HEK293 (cell line): Measurements from ENCODE around the gene B4GALT3.

Experiments used
- GLI2 ChIP-seq: fragments of 450-650 bp; formaldehyde crosslinking; IDR thresholded peaks from 2 replicates; pipeline ENCODE4; 2017; ENCODE audit warnings: missing biosample characterization, missing genetic modification characterization, low read depth, borderline replicate concordance
- KLF1 ChIP-seq: fragments of 450-650 bp; formaldehyde crosslinking; IDR thresholded peaks from 2 replicates; pipeline ENCODE4 v1.5.1; 2016; ENCODE audit warnings: missing biosample characterization, missing genetic modification characterization
- KLF10 ChIP-seq: fragments of 450-650 bp; IDR thresholded peaks from 2 replicates; pipeline ENCODE4 v1.5.1; 2018; ENCODE audit warnings: missing biosample characterization, mild to moderate bottlenecking, missing genetic modification characterization
- PRDM10 ChIP-seq: fragments of 450-650 bp; formaldehyde crosslinking; IDR thresholded peaks from 2 replicates; pipeline ENCODE4 v1.5.1; 2016; ENCODE audit warnings: missing biosample characterization, missing genetic modification characterization
- SP7 ChIP-seq: fragments of 450-650 bp; formaldehyde crosslinking; IDR thresholded peaks from 2 replicates; pipeline ENCODE4 v1.5.1; 2016; ENCODE audit warnings: missing biosample characterization, missing genetic modification characterization
- WT1 ChIP-seq: fragments of 450-650 bp; formaldehyde crosslinking; IDR thresholded peaks from 2 replicates; pipeline ENCODE4 v1.5.1; 2016; ENCODE audit warnings: missing biosample characterization, missing genetic modification characterization
- ZBTB26 ChIP-seq: fragments of 450-650 bp; formaldehyde crosslinking; optimal IDR thresholded peaks from 2 replicates; pipeline ENCODE3; 2016; ENCODE audit warnings: missing biosample characterization, mild to moderate bottlenecking, missing genetic modification characterization
- ZBTB8A ChIP-seq: fragments of 450-650 bp; formaldehyde crosslinking; IDR thresholded peaks from 2 replicates; pipeline ENCODE4 v1.5.1; 2016; ENCODE audit warnings: missing biosample characterization, missing genetic modification characterization
- ZFHX2 ChIP-seq: fragments of 450-650 bp; formaldehyde crosslinking; conservative IDR thresholded peaks from 2 replicates; pipeline ENCODE4 v1.5.1; 2016; ENCODE audit warnings: missing biosample characterization, missing genetic modification characterization
- ZNF394 ChIP-seq: fragments of 450-650 bp; formaldehyde crosslinking; IDR thresholded peaks from 2 replicates; pipeline ENCODE4 v1.5.1; 2016; ENCODE audit warnings: missing biosample characterization, missing genetic modification characterization, mild to moderate bottlenecking, moderate library complexity, borderline replicate concordance
- ZNF501 ChIP-seq: fragments of 450-650 bp; formaldehyde crosslinking; IDR thresholded peaks from 2 replicates; pipeline ENCODE4 v1.5.1; 2016; ENCODE audit warnings: missing biosample characterization, missing genetic modification characterization
- ZNF670 ChIP-seq: fragments of 450-650 bp; formaldehyde crosslinking; IDR thresholded peaks from 2 replicates; pipeline ENCODE4 v1.5.1; 2016; ENCODE audit warnings: missing biosample characterization, missing genetic modification characterization, low read depth
- ZSCAN23 ChIP-seq: fragments of 450-650 bp; formaldehyde crosslinking; IDR thresholded peaks from 2 replicates; pipeline ENCODE4 v1.5.1; 2016; ENCODE audit warnings: missing biosample characterization, missing genetic modification characterization
- ZSCAN30 ChIP-seq: fragments of 450-650 bp; IDR thresholded peaks from 2 replicates; pipeline ENCODE4 v1.5.1; 2018; ENCODE audit warnings: missing biosample characterization, mild to moderate bottlenecking, missing genetic modification characterization, moderate library complexity
- ZSCAN4 ChIP-seq: fragments of 450-650 bp; formaldehyde crosslinking; IDR thresholded peaks from 2 replicates; pipeline ENCODE4 v1.5.1; 2017; ENCODE audit warnings: missing biosample characterization, missing genetic modification characterization
- TF ChIP-seq, protein P1 (sequence below): fragments of 450-650 bp; formaldehyde crosslinking; IDR thresholded peaks from 2 replicates; pipeline ENCODE4 v1.5.1; 2016; ENCODE audit warnings: missing biosample characterization, missing genetic modification characterization, low read depth
- TF ChIP-seq, protein P2 (sequence below): fragments of 450-650 bp; IDR thresholded peaks from 2 replicates; pipeline ENCODE4 v1.5.1; 2018; ENCODE audit warnings: missing biosample characterization, mild to moderate bottlenecking, missing genetic modification characterization
- TF ChIP-seq, protein P3 (sequence below): fragments of 450-650 bp; formaldehyde crosslinking; IDR thresholded peaks from 2 replicates; pipeline ENCODE4 v1.5.1; 2016; ENCODE audit warnings: missing biosample characterization, missing genetic modification characterization, borderline replicate concordance
- TF ChIP-seq, protein P4 (sequence below): fragments of 450-650 bp; formaldehyde crosslinking; IDR thresholded peaks from 2 replicates; pipeline ENCODE4 v1.5.1; 2016; ENCODE audit warnings: missing biosample characterization, missing genetic modification characterization

The B4GALT3 gene

GRCh38 chr1:161153682-161154337, 23.5 kb downstream of the B4GALT3 start, which contains the start of gene UFC1 (continued):
- TF ChIP-seq, protein P1, sequence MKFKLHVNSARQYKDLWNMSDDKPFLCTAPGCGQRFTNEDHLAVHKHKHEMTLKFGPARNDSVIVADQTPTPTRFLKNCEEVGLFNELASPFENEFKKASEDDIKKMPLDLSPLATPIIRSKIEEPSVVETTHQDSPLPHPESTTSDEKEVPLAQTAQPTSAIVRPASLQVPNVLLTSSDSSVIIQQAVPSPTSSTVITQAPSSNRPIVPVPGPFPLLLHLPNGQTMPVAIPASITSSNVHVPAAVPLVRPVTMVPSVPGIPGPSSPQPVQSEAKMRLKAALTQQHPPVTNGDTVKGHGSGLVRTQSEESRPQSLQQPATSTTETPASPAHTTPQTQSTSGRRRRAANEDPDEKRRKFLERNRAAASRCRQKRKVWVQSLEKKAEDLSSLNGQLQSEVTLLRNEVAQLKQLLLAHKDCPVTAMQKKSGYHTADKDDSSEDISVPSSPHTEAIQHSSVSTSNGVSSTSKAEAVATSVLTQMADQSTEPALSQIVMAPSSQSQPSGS (tag by site-specific recombination), result peak; percentile 31; the same call in 1 of the 2 replicates
- TF ChIP-seq ZSCAN23 (tag by site-specific recombination) (peak; percentile 49; the same call in 1 of the 2 replicates), KLF1 (peak; percentile 19; the same call in 1 of the 2 replicates), ZNF501 (peak; percentile 90; the same call in 1 of the 2 replicates), GLI2 (tag by site-specific recombination) (no peak; the same call in 1 of the 2 replicates), ZNF394 (tag by site-specific recombination) (peak; percentile 60; the same call in 1 of the 2 replicates), ZSCAN30 (tag by site-specific recombination) (peak; percentile 58; the same call in 1 of the 2 replicates), WT1 (tag by site-specific recombination) (peak; percentile 46; the same call in 1 of the 2 replicates), ZNF670 (tag by site-specific recombination) (no peak), SP7 (peak; percentile 86), ZFHX2 (tag by site-specific recombination) (no peak), ZSCAN4 (tag by site-specific recombination) (peak; percentile 40; the same call in 1 of the 2 replicates), KLF10 (tag by site-specific recombination) (0 out of 2 replicates have a peak, but pooled peaks have one; percentile 50), ZBTB8A (peak; percentile 83), ZBTB26 (tag by site-specific recombination) (peak; percentile 18), PRDM10 (tag by site-specific recombination) (peak; percentile 74)
- TF ChIP-seq, protein P2, sequence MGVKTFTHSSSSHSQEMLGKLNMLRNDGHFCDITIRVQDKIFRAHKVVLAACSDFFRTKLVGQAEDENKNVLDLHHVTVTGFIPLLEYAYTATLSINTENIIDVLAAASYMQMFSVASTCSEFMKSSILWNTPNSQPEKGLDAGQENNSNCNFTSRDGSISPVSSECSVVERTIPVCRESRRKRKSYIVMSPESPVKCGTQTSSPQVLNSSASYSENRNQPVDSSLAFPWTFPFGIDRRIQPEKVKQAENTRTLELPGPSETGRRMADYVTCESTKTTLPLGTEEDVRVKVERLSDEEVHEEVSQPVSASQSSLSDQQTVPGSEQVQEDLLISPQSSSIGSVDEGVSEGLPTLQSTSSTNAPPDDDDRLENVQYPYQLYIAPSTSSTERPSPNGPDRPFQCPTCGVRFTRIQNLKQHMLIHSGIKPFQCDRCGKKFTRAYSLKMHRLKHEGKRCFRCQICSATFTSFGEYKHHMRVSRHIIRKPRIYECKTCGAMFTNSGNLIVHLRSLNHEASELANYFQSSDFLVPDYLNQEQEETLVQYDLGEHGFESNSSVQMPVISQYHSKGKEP, result no peak
- TF ChIP-seq, protein P3, sequence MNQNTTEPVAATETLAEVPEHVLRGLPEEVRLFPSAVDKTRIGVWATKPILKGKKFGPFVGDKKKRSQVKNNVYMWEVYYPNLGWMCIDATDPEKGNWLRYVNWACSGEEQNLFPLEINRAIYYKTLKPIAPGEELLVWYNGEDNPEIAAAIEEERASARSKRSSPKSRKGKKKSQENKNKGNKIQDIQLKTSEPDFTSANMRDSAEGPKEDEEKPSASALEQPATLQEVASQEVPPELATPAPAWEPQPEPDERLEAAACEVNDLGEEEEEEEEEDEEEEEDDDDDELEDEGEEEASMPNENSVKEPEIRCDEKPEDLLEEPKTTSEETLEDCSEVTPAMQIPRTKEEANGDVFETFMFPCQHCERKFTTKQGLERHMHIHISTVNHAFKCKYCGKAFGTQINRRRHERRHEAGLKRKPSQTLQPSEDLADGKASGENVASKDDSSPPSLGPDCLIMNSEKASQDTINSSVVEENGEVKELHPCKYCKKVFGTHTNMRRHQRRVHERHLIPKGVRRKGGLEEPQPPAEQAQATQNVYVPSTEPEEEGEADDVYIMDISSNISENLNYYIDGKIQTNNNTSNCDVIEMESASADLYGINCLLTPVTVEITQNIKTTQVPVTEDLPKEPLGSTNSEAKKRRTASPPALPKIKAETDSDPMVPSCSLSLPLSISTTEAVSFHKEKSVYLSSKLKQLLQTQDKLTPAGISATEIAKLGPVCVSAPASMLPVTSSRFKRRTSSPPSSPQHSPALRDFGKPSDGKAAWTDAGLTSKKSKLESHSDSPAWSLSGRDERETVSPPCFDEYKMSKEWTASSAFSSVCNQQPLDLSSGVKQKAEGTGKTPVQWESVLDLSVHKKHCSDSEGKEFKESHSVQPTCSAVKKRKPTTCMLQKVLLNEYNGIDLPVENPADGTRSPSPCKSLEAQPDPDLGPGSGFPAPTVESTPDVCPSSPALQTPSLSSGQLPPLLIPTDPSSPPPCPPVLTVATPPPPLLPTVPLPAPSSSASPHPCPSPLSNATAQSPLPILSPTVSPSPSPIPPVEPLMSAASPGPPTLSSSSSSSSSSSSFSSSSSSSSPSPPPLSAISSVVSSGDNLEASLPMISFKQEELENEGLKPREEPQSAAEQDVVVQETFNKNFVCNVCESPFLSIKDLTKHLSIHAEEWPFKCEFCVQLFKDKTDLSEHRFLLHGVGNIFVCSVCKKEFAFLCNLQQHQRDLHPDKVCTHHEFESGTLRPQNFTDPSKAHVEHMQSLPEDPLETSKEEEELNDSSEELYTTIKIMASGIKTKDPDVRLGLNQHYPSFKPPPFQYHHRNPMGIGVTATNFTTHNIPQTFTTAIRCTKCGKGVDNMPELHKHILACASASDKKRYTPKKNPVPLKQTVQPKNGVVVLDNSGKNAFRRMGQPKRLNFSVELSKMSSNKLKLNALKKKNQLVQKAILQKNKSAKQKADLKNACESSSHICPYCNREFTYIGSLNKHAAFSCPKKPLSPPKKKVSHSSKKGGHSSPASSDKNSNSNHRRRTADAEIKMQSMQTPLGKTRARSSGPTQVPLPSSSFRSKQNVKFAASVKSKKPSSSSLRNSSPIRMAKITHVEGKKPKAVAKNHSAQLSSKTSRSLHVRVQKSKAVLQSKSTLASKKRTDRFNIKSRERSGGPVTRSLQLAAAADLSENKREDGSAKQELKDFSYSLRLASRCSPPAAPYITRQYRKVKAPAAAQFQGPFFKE (tag by site-specific recombination), result no peak
- TF ChIP-seq, protein P4, sequence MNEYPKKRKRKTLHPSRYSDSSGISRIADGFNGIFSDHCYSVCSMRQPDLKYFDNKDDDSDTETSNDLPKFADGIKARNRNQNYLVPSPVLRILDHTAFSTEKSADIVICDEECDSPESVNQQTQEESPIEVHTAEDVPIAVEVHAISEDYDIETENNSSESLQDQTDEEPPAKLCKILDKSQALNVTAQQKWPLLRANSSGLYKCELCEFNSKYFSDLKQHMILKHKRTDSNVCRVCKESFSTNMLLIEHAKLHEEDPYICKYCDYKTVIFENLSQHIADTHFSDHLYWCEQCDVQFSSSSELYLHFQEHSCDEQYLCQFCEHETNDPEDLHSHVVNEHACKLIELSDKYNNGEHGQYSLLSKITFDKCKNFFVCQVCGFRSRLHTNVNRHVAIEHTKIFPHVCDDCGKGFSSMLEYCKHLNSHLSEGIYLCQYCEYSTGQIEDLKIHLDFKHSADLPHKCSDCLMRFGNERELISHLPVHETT (tag by site-specific recombination), result peak; percentile 96
